GM19324 (cell line): ENCODE data around the gene PDE11A.

Experiments
- ATAC-seq: cut with Tn5 transposase; IDR thresholded peaks from one replicate; pipeline ENCODE4 v1.9.1; 2021; ENCODE audit warnings: mild to moderate bottlenecking, moderate library complexity; ENCODE audit not compliant: unreplicated experiment, low FRiP score

PDE11A gene

DNA sequence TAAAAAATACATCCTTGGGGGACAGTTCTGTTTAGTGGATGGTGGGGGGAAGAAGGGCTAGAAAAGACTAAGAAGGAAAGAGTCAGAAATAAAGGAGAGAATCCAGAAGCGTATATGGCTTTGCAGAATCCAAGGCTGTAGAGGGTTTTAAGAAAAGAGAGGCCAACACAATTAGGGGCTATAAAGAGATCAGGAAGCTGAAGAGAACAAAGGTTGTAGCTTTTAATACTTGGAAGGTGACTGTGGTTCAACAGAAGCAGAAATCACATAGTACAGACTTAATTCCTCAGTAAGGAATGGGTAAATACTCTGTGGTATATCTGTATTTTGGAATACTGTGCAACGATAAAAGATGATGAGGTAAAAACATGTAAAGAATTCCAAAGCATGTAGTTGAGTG lies 393.6 kb downstream of the PDE11A start:
- ATAC-seq = no peak

DNA sequence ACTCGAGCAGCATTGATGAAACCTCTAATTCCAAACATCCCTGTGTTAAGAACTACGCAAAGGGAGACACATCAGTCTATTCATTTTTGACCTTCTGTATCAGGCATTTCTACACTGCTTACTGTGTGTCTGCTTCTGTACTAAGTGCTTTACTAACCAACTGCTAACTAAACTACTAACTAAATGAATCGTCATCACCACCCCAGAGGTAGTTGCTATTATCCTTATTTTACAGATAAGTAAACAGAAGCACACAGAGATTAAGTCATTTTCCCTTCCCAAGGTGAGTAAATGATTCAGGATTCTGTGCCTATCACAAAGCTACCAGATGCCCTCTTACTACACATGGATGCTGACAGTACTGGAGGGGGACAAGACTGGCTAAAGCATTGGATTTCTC lies 395.9 kb downstream of the PDE11A start:
- ATAC-seq = no peak

DNA sequence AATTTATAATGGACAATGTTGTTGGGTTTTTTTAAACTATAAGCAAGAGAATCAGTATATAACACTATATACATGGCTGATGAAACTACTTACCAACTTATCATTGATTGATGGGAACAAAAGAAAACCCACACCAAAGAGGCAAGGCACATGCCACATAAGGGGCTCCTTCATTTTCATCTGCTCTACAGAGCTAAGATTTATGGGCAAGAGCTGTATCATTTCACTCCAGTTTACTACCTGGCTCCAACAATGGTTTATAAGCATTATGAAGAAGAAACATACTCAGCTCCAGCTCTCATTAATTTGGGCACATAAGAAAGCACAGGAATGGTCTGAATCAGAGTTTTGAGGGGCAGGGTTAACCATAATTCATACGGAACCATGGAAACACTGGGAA lies 396.8 kb downstream of the PDE11A start:
- no peak for ATAC-seq

DNA sequence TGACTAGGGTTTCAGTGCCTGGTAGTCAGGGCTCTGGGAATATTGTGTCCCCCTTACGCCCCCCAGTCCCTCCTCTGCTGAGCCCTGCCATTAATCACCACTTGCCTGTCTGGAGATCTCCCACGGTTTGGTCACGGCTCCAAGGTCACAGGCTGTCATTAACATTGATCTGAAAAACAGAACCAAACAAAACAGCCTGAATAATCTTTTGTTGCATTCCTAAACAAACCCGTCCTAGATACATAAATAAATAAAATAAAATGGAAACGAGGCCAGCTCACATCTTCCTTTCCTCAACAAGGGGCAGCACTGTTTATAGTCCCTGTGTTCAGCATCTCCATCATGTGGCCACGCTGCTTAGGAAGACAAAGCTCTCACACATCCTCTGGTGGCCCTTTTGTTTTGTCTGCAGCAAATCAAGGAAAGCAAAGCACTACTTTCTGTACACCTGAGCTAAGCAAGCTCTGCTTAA lies 397.2 kb downstream of the PDE11A start:
- no peak for ATAC-seq

DNA sequence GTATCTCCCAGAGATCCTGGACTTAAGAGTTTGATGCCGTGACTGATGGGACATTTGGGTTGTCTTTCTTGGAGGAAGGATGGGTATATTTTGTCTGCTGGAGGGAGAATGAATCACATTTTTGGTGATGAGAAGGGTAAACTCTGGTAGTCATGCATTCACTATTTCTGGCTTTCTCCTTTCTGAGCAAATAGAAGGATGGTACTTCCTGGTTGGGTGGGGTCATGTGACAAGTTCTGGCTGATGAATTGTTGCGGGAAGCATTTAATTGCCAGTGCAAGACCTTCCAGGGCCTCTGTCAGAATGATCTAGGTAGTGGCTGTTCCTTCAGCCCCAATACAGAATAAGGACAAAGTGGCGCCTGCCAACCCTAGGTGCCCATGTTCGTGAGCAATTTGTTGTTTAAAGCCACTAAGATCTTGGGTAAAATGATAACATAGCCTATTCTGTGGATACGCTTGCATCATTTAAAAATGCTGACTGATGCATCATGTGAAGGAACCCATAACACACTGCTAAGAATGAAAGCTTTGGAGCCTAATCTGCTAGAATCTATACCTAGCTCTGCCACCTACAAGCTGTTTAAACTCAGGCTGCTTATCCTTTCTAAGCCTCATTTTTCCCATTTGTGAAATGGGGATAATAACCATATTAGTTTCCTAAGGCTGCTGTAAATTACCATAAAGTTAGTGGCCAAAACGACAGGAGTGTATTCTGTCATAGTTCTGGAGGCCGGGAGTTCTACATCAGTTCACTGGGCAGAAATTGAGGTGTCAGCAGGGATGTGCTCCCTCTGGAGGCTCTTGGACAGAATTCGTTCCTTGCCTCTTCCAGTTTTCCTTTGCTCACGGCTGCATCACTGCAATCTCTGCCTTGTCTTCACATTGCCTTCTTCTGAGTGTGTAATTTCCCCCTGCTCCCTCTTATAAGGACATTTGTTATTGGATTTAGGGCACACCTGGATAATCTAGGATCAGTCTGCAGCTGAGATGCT lies 398.7 kb downstream of the PDE11A start:
- ATAC-seq = no peak

DNA sequence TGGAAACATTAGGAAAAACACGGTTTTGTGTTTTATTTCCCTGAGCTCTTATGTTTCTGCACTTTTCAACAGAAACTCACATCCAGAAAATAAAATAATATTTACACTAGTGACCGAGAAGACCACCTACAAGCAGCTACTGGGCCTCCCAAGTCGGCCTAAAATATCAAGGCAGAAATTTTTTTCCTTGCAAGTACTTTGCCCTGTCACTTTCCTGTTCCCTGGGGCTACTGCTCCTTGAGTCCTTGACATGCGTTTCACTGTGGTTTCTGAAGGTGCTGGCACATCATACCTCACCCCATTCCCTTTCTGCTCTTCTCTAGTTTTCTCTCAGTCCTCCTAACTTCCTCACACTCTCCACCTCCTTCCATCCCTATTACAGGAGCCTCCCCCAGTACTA lies 400.9 kb downstream of the PDE11A start:
- ATAC-seq = no peak

DNA sequence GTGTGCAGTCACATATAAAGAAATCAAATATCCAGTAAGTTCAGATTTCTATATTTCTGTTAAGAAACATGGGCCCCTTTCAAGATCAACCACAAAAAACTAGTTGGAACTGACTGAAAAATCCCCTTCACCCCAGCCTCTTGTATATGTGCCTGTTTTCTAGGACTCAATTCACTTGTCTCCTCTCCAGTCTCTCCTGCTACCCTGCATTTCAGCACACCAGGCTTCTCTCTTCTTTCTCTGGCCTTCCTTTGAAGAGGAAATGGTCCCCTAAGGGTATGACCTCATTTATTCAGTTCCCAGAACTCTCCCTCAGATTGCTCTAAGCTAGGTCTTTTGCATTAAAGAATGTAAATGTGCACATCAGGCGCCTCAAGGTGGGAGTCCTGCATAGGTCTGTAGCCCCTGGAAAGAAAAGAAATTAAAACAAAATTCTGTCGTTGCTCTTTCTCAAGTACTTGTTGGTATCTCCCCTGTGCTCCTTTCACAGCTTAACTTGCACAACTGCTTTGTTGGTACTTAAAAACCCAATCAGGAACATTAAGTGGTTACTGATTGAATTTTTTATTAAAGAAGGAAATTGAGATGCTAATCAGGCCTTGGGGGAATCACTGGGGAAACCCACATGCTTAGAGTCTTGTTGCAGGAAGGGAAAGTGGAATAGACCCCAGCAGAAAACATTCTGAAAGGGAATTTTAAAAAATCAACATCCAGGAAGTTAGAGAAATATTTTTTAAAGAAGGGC lies 401.6 kb downstream of the PDE11A start:
- ATAC-seq = peak; percentile 45

DNA sequence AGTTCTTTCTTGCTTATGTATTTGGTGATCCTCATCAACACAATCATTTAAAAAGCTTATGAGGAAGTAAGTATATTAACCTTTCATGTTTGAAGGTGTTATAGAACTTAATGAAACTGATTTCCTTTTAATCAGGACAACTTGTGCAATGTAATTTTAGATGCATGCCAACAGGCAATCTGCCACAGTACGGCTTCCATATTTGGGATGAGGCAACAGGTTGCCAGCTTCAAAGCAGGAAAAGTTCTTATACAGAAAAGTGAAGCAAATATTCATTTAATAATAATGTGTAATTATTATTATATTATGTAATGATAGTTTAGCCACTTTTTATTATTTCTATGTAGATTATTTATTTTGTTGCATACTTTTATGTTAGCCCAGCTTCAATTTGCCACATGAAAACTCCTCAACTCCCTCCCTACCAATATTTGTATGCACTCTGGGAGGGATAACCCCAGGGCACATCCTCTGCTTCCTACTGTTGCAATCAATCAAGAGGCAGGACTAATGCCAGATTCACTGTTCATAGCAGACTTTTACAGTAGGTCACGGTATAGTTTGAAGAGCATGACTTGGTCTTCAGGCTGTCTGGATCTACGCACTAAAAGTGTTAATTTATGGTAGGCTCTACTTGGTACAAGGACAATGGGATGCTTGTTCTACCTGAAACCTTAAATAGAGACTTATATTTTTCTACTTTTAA lies 402.8 kb downstream of the PDE11A start:
- ATAC-seq = no peak

DNA sequence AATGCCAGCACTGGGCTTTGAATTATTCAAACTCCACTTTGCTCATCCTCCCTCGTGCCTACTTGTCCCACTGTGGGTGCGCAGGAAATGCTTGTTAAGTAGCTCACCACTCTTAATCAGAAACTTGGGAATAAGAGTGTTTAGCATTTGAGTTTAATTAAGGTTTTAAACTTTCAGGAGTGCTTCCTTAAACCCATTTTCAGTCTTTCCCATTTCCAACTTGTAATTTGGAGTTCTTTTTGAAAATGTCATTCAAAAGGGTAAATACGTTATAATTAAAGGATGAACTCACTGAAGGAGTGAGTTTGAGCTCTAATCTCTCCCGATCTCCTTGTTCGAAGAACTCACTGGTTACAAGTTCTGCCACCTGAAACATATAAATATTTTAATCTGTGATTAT lies 403.4 kb downstream of the PDE11A start:
- ATAC-seq = no peak

DNA sequence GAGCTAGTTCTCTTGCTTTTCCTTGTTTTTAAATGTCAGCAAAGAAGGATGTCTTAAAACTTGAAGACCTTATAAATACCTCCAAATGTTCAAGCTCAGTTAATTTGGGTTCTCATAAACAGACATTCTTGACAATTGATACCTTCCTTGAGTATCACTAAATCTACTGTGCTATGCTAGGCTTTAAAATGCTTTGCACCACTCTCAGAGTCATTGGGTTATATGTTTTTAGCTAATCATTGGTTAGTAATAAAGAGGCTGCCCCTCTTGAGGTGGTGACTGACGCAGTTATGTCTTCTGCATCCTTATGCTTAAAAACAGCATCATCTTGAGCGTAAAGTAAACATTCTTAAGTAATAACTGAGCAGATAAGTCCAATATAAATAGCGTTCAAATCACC lies 404.0 kb downstream of the PDE11A start:
- no peak for ATAC-seq

DNA sequence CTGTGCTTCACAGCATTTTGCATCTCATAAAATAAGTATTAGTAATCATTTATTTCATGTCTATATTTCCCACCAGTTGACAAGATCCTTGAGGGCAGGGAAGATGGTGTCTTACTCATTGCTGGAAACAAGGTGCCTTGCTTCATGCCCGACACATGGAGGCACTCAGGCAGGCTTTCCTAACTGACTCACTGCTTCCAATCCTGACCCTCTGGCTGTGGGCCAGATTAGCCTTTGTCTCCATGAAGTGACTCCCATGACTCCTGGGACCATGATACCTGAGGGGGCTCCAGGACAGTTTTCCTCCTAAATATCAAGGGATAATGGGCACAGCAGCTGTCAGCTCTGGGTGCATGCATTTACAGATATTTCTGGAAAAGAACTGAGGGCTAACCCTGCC lies 405.0 kb downstream of the PDE11A start:
- ATAC-seq = no peak

DNA sequence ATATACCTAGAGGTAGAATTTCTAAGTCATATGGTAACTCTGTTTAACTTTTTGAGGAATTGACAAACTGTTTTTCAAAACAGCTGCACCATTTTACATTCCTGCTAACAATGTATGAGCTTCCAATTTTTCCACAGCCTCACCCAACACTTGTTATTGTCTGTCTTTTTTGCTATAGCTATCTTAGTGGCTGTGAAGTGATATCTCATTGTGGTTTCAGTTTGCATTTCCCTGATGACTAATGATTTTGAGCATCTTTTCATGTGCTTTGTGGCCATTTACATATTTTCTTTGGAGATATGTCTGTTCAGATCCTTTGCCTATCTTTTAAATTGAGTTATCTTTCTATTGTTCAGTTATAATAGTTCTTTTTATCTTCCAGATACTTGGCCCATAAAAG lies 406.2 kb downstream of the PDE11A start:
- ATAC-seq = no peak

DNA sequence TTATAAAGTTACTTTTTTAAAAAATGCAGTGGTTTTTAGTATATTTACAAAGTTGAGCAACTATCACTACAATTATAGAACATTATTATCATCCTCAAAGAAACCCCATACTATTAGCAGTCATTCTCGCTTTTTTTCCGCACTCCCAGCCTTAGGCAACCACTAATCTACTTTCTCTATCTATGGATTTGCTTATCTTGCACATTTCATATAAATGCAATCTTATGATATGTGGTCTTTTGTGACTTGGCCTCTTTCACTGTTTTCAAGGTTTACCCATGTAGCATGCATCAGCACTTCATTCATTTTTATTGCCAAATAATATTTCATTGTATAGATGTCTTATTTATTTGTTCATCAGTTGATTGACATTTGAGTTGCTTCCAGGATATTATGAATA lies 406.6 kb downstream of the PDE11A start:
- ATAC-seq = no peak

DNA sequence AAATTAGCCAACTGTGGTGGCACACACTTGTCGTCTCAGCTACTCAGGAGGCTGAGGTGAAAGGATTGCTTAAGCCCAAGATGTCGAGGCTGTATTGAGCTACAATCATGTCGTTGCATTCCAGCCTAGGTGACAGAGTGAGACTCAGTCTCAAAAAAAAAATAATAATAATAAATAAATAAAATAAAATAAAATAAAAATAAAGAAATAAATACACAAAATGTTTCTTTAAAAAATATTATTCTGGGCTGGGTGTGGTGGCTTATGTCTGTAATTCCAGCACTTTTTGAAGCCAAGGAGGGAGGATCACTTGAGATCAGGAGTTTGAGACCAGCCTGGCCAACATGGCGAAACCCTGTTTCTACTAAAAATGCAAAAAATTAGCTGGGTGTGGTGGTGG lies 407.2 kb downstream of the PDE11A start:
- ATAC-seq = no peak

DNA sequence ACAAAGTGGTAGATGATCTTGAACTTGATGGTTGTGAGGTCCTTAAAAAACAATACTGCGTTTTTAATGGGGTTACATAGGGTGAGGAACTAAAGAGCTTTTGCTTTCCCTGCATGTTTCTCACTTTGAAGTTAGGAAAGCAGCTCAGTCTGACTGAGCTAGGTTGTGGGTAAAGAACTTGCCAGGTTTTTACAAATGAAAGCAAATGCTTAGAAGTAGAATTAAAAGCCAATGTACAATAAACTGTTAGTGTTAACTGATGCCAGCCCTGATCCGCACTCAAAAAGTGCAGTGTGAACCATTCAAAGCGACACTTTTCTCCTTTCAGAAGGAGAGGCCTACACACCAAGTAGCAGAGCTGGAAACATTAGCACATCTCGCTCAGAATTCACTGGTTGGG lies 409.7 kb downstream of the PDE11A start:
- ATAC-seq = no peak

DNA sequence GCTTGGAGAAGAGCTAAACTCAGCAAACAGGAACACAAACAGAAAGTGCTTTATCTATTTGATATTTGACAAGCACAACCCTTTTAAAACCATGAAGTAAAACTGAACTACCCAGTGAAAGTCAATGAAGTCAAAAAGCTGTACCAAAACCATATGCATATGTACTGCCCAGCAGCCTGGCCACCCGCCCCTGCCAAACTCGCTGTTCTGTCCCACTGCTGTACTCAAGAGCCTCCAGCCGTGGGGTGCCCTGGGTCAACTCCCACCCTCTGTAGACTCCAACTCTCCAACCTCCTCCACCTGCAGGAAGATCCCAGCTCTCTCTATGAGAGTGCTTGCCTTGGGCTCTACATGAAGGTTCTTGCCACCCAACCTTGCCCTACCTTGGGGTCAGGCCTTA lies 411.8 kb downstream of the PDE11A start:
- no peak for ATAC-seq

DNA sequence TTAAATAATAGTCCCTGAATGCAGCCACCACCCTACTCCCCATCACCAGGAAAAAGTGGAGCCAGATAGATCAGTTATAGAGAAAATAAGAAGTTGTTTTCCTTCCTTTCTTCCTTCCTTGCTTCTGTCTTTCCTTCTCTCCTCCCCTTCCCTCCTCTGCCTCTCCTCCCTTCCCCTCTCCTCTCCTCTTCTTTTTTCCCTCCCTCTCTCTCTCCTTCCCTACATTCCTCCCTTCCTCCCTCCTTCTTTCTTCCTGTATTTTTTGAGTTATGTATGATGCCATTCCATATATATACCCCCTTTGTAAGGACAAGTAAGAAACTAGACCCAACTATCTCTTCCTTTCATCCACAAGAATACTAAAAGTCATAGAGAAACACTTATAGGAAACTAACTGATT lies 414.3 kb downstream of the PDE11A start:
- ATAC-seq = no peak

DNA sequence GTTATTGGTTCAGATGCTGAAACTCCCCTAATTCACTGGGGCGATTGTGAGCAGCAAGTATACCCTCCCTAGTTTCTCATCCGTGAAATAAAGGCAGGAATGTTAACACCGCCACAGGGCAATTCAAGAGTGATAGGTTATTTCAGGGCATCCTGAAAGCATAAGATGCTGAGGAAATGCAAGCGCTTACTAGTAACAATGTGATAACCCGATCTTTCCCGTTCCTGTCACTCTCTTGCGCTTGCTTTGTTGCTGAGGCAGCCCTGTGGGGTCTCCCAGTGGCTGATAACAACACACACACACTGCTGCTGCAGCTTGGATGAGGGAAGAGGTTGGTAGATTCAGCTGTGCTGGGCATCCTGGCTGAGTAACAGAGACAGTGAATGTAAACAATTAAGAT lies 420.7 kb downstream of the PDE11A start:
- ATAC-seq = no peak

DNA sequence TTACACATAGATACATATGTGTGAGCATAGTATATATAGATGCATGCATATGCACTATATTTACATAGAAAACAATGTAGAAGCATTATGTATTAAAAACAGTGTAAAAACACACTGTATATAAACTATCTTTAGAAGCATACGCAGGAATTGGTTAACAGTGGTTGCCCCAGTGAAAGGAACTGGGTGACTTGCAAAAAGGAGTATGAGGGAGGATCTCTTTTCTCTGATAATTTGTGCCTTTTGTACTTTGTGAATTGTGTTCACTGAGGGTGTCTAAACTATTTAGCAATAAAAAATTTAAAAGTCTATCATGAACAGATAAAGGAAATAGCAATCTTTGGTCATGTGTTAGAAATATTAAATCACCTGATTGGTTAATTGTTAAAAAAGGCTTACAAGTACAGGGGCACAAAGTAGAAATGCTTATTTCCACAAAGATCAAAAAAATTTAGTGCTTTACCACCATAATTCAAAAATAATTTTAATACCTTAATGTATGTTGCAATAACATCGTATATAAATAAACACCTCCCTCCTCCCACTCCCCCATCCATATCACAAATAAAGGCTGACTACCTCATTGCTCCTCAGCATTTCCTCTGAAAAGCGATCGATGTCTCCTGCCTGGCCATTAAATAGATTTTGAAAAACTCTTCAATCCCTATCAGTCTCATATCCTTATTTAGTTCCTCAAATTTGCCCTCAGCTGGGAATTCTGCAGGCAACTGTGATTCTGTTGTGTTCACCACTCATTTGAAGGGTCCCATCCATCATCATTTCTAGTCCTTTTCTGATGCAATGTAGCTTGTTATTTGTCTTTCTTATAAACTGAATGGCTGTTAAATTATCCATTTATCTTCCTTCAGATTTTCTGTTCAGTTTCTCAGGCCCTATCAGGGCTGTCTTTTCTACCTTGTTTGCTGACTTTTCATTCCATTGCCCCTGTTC lies 422.7 kb downstream of the PDE11A start:
- ATAC-seq = no peak

DNA sequence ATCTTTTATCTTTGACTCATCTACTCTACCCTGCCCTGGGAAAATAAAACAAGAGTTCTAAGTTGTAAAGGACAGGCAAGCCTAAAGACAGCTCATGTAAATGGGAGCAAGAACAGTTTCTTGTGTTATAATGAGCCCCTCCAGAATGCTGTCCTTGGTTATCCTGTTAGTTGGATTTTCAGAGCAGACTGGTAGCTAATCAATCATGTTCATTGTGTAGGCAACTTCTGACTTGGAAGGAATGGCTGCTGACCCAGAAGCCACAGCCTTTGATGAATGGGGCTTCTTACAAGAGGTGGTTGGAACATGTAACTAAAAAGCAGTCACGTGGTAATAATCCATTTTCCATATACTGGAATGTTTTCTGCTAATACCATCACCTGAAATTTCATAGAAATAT lies 425.8 kb downstream of the PDE11A start:
- ATAC-seq = no peak
